Stimulated activated CD4-positive, alpha-beta T cell treated with anti-CD3 and anti-CD28 coated beads, Interleukin-1b, Interleukin-23, amount 100 ng/mL, for 24 hours (primary cell): ENCODE measurements around the gene RPS5.
A peak's percentile ranks its signal among the peaks of the same experiment; 100 is the strongest.

ENCODE experiments used
- DNase-seq, 4 experiments: peaks; one replicate each; pipeline ENCODE4 v3.0.0-alpha.2; 2020; ENCODE audit warnings: low read depth in 4 of 4, low spot score in 1 of 4

The RPS5 gene

GRCh38 chr19:58385313-58385890, 1.7 kb upstream of the RPS5 start:
- no peak for DNase-seq

- no peak for DNase-seq
These were observed 1.0 kb upstream of the RPS5 start for GRCh38 chr19:58385891-58386575.

DNA sequence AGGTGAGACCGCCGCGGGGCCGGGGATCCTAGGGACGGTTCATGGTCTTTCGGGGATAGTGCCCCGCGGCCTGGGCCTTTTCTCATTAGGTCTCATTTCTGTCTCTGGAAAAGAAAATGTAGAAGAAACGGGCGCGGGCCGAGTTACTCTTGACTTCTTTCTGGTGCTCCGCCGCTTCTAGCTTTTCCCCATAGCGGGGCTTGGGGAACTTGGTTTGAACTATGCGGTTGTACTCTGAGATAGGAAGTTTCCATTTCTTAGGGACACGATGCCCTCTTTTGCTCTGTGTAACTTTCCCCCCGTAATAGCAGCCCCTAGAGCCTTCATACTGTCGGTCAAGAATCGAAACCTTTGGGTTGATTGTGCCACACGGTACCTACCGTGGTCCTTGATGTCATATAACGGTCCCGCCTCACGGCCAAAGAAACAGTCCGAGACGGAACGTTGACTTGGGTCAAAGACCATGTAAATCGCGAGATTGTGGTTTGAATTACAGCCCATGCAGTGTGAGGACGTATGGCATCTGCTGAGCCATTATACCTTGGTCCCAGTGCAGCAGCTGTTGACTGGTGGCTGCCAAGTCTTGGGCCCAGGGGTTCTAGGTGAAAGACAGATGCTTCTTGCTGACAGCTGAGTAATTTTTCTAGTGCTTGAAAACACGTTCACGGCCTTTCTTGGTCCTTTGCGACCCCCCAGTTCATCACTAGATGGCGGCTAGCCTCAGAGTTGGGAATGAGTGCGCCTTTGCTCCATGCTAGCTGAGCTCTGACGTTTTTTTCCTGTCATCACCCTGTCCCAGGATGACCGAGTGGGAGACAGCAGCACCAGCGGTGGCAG, 487 bp downstream of the RPS5 start:
- no peak for DNase-seq

DNA sequence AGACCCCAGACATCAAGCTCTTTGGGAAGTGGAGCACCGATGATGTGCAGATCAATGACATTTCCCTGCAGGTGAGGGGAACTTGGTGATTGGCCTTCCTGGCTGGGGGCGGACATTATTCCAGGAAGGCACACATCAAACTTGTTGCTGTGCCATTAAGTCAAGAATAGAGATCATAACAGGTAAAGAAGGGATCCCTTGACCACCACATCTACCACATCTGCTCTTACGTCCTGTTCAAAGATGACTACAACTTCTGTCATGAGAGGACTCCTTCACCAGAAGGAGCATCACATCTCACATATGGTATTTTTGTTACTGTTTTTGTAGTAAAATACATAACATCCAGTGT, 1.1 kb downstream of the RPS5 start:
- no peak for DNase-seq

- no peak for DNase-seq
These were observed 6.1 kb downstream of the RPS5 start for GRCh38 chr19:58392945-58393724.

- no peak for DNase-seq
These were observed 6.6 kb downstream of the RPS5 start for GRCh38 chr19:58393725-58394033.

DNA sequence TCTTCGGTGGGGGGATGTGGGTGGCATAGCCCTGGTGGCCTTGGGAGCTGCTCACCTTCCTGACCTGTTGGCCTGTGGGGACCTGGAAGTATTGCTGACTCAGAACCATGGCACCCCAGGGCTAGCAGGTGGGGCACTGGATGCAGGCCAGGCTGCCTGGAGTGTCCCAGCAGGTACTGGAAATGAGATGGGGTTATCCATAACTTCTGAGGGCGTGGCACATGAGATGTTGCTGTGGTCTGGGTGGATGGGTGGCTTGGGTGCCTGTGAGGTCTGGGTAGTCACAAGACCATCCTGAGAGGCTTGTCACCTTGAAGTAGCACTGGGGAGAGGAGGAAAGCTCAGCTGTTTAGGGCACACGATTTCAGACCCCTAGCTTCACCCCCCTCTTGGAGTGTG, 7.8 kb downstream of the RPS5 start:
- DNase-seq = no peak

DNA sequence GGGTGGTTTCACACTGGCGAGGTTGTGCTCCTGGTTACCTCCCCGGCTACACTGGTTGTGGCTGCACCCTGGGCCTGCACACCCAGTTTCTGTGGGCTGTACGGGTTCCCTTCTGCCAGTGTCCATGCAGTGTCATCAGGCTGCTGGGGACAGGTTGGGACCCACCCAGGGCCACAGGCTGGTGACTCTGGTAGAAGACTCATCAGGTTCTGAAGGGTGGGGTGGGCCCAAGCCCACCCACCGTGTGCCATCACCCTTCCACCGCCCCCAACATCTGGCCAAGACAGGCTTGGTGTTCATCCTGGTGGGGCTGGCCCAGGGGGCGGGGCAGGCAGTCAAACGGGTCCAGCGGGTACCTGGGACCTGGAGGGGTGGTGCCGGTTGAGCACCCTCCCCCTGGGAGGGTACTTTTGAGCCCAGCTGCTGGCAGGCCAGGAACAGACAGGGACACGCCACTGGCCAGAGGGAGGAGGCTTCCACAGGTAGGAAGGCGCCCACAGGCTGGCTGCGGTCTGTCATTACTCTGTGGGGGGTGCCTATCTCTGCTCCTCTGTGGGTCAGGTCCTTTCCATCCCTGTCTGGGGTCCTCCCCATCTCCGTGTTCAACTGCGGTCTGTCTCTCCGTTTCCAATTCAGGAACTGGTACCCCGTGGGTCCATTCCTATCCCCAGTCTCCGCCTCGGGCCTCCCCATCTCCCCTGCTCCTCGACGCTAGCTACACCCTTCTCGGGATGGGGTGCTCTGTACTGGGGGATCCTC, 8.3 kb downstream of the RPS5 start, which contains the start of gene RNF225:
TSS of gene RNF225 (plus strand) at position 437 of the 759 bp plus-strand sequence. CDS start 434 bp downstream, outside the sequence.
- no peak for DNase-seq

GRCh38 chr19:58395979-58396627, 9.0 kb downstream of the RPS5 start:
- no peak for DNase-seq

DNA sequence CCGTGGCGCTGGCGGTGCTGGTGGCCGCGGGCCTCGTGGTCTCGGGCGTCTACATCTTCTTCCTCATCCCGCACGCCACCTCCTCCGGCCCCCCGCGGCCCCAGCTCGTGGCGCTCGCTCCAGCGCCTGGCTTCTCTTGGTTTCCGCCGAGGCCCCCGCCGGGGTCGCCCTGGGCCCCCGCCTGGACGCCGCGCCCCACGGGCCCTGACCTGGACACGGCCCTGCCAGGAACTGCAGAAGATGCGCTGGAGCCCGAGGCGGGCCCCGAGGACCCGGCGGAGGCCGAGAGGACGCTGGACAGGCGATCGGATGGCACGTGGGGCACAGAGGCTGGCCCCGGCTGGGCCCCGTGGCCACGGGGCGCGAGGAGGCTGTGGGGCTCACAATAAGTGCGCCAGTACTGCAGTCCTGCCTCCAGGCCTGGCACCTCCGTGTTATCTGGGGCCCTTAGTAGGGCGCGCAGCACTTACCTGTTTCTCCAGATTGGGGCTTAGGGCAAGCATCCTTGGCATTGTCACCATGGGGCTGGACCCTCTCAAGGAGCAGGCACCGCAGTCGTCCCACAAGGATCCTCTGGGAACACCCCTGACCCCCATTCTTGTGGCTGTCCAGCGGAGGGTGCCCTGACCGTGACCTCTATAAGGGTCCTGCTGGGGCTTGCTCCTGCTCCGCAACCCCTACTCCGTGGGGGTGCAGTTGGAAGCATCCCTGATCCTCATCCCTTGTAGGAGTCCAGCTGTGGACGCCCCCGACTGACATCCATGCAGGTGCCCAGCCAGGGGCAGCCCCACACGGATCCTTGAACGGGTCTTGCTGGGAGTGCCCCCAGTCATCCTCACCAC, 9.8 kb downstream of the RPS5 start:
- no peak for DNase-seq

GRCh38 chr19:58397533-58398037, 10.5 kb downstream of the RPS5 start:
- no peak for DNase-seq

DNA sequence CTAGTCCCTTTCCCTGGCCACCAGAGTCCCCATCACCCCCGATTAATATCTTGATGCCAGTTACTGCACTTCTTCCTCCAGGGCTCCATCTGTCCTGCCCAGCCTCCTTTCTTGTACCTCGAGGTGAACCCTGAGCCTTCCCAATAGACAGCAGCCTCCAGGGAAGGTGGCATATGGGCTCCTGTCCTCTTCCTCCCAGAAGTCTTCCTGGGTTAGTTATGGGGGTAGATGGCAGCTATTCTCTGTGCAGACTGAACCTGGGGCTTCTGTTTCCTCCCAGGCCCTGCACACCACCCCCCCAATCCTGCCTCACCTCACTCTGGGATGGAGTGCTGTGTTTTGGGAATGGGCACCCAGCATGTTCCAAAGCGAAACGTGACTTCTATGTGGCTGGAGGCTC, 11.0 kb downstream of the RPS5 start:
- no peak for DNase-seq

DNA sequence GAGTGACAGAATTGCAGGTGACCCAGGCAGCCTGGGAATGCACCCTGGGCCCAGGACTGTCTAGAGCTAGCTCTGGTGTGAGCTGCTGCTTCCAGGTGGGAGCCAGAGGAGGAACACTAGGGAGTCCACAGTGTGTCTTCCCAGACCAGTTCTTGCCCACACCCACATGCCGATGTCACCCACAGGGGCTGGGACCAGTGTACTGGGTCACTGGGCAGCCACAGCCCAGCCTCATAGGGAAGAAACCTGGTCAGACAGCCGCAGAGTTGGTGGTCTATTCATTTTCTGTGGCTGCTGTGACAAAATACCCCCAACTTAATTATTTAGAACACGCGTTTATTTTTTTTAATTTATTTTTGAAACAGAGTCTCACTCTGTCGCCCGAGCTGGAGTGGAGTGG, 11.5 kb downstream of the RPS5 start:
- DNase-seq = no peak

GRCh38 chr19:58399903-58400302, 12.8 kb downstream of the RPS5 start:
- DNase-seq = no peak

DNA sequence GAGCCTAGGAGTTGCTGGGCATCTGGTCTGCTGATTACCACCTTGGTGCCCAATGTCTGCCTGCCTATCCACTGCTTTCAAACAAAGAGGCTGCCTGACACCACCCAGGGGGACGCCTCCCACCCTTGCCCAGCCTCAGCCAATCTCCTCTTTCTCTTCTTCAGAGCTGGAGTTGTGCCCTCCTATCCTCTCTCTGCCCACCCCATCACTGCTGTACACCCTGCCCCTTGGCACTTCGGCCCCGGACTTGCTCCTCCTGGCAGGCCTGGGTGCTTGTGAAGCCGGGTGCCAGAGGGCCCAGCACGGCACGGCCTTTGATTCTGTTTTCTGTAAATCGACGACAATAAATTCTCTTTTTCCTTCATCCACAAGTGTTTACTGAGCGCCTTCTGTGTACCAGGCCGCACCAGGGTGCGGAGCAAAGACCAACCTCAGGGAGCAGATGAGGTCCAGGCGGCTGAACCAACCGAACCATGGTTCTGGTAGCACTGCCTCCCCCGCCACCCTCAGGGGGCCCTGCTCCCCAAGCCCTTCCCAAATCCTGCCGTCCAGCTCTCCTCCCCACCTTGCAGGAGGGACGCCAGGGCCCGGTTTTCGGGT, 13.3 kb downstream of the RPS5 start:
- no peak for DNase-seq

GRCh38 chr19:58400916-58401839, 14.1 kb downstream of the RPS5 start:
- DNase-seq = peak; percentile 97 to 100 (median 99)

- no peak for DNase-seq
These were observed 14.9 kb downstream of the RPS5 start for GRCh38 chr19:58401840-58402421.
